GM19240 (cell line): ENCODE measurements around the gene CLBA1.
"Not testable (repeated sequence)": the region's sequence is repeated elsewhere in the genome, so short reads cannot be mapped to it uniquely, and the experiment has no call there.

Source experiments
- DNase-seq: peaks from one replicate; pipeline ENCODE4 v3.0.0; 2011; ENCODE audit warnings: low spot score; ENCODE audit not compliant: insufficient read length

Gene CLBA1

GRCh38 chr14:104947881-104948735 is 37.5 kb upstream of the CLBA1 start:
- DNase-seq: not testable (repeated sequence)

- no peak for DNase-seq
These were observed 36.9 kb upstream of the CLBA1 start for GRCh38 chr14:104948736-104949031.

- DNase-seq: not testable (repeated sequence)
These were observed 36.1 kb upstream of the CLBA1 start for GRCh38 chr14:104949406-104949955.

- no peak for DNase-seq
These were observed 35.6 kb upstream of the CLBA1 start for GRCh38 chr14:104950021-104950420.

GRCh38 chr14:104950701-104951100 is 34.9 kb upstream of the CLBA1 start:
- DNase-seq: not testable (repeated sequence)

GRCh38 chr14:104951863-104952657 is 33.5 kb upstream of the CLBA1 start:
- DNase-seq: not testable (repeated sequence)

GRCh38 chr14:104953097-104953496 is 32.5 kb upstream of the CLBA1 start:
- no peak for DNase-seq

GRCh38 chr14:104953896-104954656 is 31.5 kb upstream of the CLBA1 start:
- DNase-seq: no peak

GRCh38 chr14:104954746-104955395 is 30.7 kb upstream of the CLBA1 start:
- DNase-seq: no peak

GRCh38 chr14:104955396-104955770 is 30.2 kb upstream of the CLBA1 start:
- no peak for DNase-seq

GRCh38 chr14:104956290-104956890 is 29.2 kb upstream of the CLBA1 start:
- no peak for DNase-seq

- no peak for DNase-seq
These were observed 28.2 kb upstream of the CLBA1 start for GRCh38 chr14:104957146-104958113.

- DNase-seq: no peak
These were observed 21.0 kb upstream of the CLBA1 start for GRCh38 chr14:104964546-104964945.

GRCh38 chr14:104965561-104966231 is 19.9 kb upstream of the CLBA1 start:
- no peak for DNase-seq

GRCh38 chr14:104966261-104966865 is 19.2 kb upstream of the CLBA1 start:
- no peak for DNase-seq

- no peak for DNase-seq
These were observed 18.6 kb upstream of the CLBA1 start for GRCh38 chr14:104966981-104967385.

GRCh38 chr14:104967386-104968152 is 18.0 kb upstream of the CLBA1 start:
- no peak for DNase-seq

GRCh38 chr14:104968153-104968527 is 17.4 kb upstream of the CLBA1 start:
- DNase-seq: no peak
